ENCODE results near the gene TMIGD1. TPM values are rescaled to one million over a fixed set of nuclear protein-coding genes. Genes with fewer than 3 reads are reported as not detected.
"Not testable (repeated sequence)": the region's sequence is repeated elsewhere in the genome, so short reads cannot be mapped to it uniquely, and the experiment has no call there.

Gene TMIGD1
- total RNA-seq, 1 donor from 2014 or later = not detected

- ATAC-seq (ENCODE audit: poor library complexity) (no peak), DNase-seq (no peak)
- intact Hi-C loops (cut with DNase I) = no loop called here
These were observed 28.0 kb upstream of the TMIGD1 start for GRCh38 chr17:30361766-30362279.

DNA sequence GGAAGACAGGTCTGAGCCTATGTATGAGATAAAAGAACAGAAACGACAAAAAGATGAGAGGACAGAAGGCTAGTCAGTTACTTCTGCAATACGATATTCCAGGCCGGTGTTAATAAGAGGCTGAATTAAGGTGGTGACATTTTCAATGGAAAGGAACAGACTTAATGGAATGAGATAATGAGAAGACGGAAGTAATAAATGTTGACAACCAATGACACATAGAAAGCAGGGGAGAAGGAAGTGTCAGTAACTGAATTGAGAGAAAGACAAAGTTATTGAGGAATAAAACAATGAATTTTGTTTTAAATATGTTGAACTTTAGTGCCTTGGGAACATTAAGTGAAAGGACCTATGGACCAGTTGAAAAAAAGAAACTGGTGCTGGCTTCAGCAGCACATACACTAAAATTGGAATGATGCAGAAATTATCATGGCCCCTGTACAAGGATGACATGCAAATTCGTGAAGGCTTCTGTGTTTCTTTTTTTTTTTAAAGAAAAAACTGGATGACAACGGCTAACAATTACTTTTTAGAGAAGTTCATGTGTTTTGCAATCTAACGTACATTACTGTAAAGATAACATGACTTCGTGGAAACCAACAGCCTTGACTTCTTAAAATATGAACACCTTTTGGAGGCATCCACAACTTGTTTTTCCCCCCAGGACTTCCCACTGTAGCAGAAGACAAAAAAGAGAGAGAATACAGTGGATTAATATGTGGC is 26.4 kb upstream of the TMIGD1 start:
- no peak for ATAC-seq (ENCODE audit: poor library complexity)
- intact Hi-C loops (cut with DNase I) = no loop called here
- DNase-seq = no peak

GRCh38 chr17:30358055-30358760 is 24.4 kb upstream of the TMIGD1 start:
- intact Hi-C loops (cut with DNase I) = no loop called here
- DNase-seq = no peak
- ATAC-seq (ENCODE audit: poor library complexity) = no peak

DNA sequence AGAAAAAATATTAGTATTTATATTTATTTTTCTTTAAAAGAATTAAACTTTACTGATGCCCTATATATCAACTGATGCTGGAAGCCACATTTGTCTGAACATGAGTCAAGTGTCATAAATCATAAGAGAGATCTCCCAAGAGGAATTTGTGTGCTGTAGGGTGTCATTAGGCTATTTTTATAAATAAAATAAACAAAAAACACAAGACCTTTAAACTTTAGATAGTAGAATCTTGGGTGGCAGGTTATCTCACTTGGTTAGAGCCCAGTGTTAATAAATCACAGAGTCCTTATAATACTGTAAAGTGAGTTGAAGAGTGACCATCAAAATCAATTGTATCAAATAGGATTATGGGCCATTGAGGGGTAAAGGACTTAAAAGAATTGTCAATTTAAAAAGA is 23.6 kb upstream of the TMIGD1 start:
- DNase-seq = no peak
- ATAC-seq (ENCODE audit: poor library complexity) = no peak
- intact Hi-C loops (cut with DNase I) = no loop called here

- DNase-seq = no peak
- ATAC-seq (ENCODE audit: poor library complexity) = no peak
- intact Hi-C loops (cut with DNase I) = no loop called here
These were observed 20.8 kb upstream of the TMIGD1 start for GRCh38 chr17:30354701-30355100.

DNA sequence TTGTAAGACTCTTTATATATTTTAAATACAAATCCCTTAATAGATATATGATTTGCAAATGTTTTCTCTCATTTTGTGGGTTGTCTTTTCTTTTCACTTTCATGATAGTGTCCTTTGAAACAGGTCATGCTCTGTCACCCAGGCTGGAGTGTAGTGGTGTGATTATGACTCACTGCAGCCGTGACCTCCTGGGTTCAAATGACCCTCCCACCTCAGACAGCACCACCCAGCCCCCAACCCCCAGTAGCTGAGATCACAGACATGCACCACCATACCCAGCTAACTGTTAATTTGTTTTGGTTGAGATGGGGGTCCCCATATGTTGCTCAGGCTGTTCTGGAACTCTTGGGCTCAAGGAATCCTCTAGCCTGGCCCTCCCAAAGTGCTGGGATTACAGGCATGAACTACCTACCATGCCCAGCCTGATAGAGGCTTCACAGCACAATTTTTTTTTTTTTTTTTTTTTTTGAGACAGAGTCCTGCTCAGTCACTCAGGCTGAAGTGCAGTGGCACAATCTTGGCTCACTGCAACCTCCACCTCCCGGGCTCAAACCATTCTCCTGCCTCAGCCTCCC is 18.5 kb upstream of the TMIGD1 start:
- intact Hi-C loops (cut with DNase I) = no loop called here
- DNase-seq (no peak), ATAC-seq (ENCODE audit: poor library complexity) (no peak)

DNA sequence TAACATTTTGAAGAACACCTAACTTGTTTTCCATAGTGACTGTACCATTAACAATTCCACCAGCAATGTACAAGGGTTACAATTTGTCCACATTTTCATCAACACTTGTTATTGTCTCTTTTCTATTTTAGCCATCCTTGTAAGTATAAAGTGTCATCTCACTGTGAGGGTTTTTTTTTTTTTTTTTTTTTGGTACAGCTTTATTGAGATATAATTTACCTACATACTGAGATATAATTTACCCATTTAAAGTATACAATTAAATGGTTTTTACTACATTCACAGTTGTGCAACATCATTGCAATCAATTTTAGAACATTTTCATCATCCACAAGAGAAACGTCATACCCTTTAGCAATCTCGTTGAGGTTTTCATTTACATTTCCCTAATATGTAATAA is 17.9 kb upstream of the TMIGD1 start:
- intact Hi-C loops (cut with DNase I) = no loop called here
- ATAC-seq (ENCODE audit: poor library complexity) (no peak), DNase-seq (no peak)

GRCh38 chr17:30351263-30351662 is 17.4 kb upstream of the TMIGD1 start:
- DNase-seq; intact Hi-C loops (cut with DNase I); ATAC-seq (ENCODE audit: poor library complexity): not testable (repeated sequence)

DNA sequence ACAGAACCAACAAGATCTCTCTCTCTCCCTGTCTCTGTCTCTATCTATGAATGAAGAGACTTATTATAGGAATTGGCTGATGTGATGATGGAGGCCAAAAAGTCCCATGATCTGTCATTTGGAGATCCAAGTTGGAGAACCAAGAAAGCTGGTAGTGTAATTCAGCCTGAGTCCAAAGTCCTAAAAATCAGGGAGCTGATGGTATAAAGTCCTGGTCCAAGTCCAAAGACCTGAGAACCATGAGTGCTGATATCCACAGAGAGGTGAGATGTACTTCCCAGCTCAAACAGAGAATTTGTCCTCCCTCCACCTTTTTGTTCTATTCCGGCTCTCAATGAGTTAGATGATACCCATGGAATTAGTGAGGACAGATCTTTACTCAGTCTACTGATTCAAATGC is 15.4 kb upstream of the TMIGD1 start:
- intact Hi-C loops (cut with DNase I) = loop anchor here (10.0 kb wide), 1 partner anchor 116 kb away; no protein-coding TSS in a partner anchor
- DNase-seq = no peak
- no peak for ATAC-seq (ENCODE audit: poor library complexity)

- intact Hi-C loops (cut with DNase I) = loop anchor here (10.0 kb wide), 1 partner anchor 117 kb away; no protein-coding TSS in a partner anchor
- ATAC-seq (ENCODE audit: poor library complexity) (no peak), DNase-seq (no peak)
These were observed 13.6 kb upstream of the TMIGD1 start for GRCh38 chr17:30347488-30347887.

- intact Hi-C loops (cut with DNase I) = loop anchor here (10.0 kb wide), 1 partner anchor 118 kb away; no protein-coding TSS in a partner anchor
- ATAC-seq (ENCODE audit: poor library complexity) (no peak), DNase-seq (no peak)
These were observed 12.5 kb upstream of the TMIGD1 start for GRCh38 chr17:30346221-30346795.

DNA sequence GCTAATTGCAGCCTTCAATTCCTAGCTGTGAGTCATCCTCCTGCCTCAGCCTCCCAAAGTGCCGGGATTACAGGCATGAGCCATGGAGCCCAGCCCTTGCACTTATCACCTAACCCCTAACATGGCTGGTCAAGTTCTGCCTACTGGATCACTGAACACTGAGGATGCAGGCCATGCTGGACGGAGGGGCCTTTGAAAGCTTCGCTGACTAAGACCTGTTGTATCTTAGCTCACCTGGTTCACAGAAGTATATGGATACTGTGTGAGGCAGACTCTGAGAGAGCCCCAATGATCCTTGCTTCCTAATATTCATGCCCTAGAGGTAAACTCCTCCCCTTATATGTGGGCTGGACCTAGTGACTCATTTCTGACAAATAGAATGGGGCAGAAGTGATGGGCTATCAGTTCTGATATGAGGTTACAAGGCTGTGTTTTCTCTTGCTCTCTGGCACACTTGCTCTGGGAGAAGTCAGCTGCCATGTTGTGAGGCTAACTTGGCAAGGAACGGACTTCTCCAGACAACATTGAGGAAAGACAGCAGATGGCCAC is 11.7 kb upstream of the TMIGD1 start:
- DNase-seq (no peak), ATAC-seq (ENCODE audit: poor library complexity) (no peak)
- intact Hi-C loops (cut with DNase I) = loop anchor here (10.0 kb wide), 1 partner anchor 119 kb away; no protein-coding TSS in a partner anchor

DNA sequence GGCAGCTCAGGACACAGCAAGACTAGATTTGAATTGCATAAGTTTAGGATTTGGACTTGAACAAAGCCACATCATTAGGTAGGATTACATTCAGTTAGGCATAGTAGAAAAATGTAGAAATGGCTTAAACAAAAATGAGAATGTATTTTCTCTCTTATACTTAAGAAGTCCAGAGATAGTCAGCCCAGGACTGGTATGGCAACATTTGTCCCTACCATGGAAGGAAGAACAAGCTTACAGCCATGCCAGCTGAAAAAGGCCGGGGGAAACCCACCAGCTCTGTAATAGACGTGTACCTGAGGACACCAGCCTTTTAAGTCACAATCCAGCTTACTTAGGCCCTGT is 11.2 kb upstream of the TMIGD1 start:
- DNase-seq = no peak
- no peak for ATAC-seq (ENCODE audit: poor library complexity)
- intact Hi-C loops (cut with DNase I) = loop anchor here (10.0 kb wide), 1 partner anchor 120 kb away; no protein-coding TSS in a partner anchor

- DNase-seq (peak; percentile 62), ATAC-seq (ENCODE audit: poor library complexity) (peak; percentile 93)
- intact Hi-C loops (cut with DNase I) = loop anchor here (5.0 to 10.0 kb wide), 2 partner anchors 33 to 120 kb away; partner anchors contain the start of gene CPD
These were observed 10.6 kb upstream of the TMIGD1 start for GRCh38 chr17:30344283-30345088.

DNA sequence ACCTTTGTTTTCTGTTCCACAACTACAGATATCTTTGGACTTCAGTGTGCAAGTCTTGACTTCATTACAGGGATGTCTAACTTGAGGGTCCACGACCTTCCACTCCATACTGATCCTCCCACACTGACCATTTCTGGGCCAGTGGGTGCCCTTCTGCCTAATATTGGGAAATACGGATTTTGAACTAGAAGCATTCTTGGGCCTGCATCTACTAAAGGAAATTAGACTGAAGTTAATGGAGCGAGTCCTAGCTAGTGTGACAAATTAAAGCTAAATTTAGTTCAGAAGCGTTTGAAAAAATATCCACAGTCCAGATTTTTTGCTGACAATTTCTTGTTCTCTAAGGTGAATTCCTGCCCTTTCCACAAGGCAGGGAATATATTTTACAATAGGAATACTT is 9.9 kb upstream of the TMIGD1 start:
- ATAC-seq (ENCODE audit: poor library complexity) = no peak
- intact Hi-C loops (cut with DNase I) = loop anchor here (5.0 to 10.0 kb wide), 2 partner anchors 34 to 121 kb away; partner anchors contain the start of gene CPD
- DNase-seq = no peak

DNA sequence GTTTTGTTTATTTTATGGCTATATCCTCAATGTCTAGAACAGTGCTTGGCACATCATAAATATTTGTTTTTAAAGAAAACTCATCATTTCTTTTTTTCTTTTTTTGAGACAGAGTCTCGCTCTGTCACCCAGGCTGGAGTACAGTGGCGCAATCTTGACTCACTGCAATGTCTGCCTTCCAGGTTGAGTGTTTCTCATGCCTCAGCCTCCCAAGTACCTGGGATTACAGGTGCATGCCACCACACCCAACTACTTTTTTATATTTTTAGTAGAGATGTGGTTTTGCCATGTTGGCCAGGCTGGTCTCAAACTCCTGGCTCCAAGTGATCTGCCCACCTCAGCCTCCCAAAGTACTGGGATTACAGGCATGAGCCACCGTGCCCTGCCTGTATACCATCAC is 9.4 kb upstream of the TMIGD1 start:
- intact Hi-C loops (cut with DNase I) = loop anchor here (5.0 to 10.0 kb wide), 2 partner anchors 34 to 122 kb away; partner anchors contain the start of gene CPD
- ATAC-seq (ENCODE audit: poor library complexity); DNase-seq: not testable (repeated sequence)

- no peak for ATAC-seq (ENCODE audit: poor library complexity)
- DNase-seq = no peak
- intact Hi-C loops (cut with DNase I) = loop anchor here (5.0 to 10.0 kb wide), 2 partner anchors 36 to 123 kb away; partner anchors contain the start of gene CPD
These were observed 7.9 kb upstream of the TMIGD1 start for GRCh38 chr17:30341703-30342249.

Measured in Right ventricle myocardium superior (tissue), 1 donor.